Uterus (tissue), 2 donors: Measurements from ENCODE around the gene BSDC1.
A peak's percentile ranks its signal among the peaks of the same experiment; 100 is the strongest.

Source experiments
- CTCF ChIP-seq, 4 experiments: fragments of 200-600 bp in 2 of 4; fragments of 450-650 bp in 2 of 4; sonication (generic) in 2 of 4; IDR thresholded peaks; one replicate each; pipeline ENCODE4 v1.5.1; 2016 to 2019; ENCODE audit warnings: antibody characterized with exemption in 4 of 4, mild to moderate bottlenecking in 2 of 4, moderate library complexity in 1 of 4
- POLR2A ChIP-seq, 2 donors: fragments of 450-650 bp; IDR thresholded peaks; one replicate each; pipeline ENCODE4 v1.6.1; 2016; ENCODE audit warnings: antibody characterized with exemption in 2 of 2, mild to moderate bottlenecking in 1 of 2, moderate library complexity in 1 of 2

- TF ChIP-seq POLR2A (IDR thresholded peaks at IDR 0.05) (no peak), CTCF (IDR thresholded peaks at IDR 0.05) (peak; percentile 46 to 79 (median 54))
Observed at GRCh38 chr1:32413507-32414185, 19.4 kb upstream of the BSDC1 start.
